HT-29 (cell line): ENCODE data around the gene SPTSSB. TPM values are rescaled to one million over a fixed set of nuclear protein-coding genes. Genes with fewer than 3 reads are reported as not detected.
A peak's percentile ranks its signal among the peaks of the same experiment; 100 is the strongest.

Experiments used
- DNase-seq: peaks from one replicate; pipeline ENCODE4 v3.0.0-alpha.2; 2015; ENCODE audit warnings: low spot score
- total RNA-seq: library from RNA; depleted of rRNA; stranded (reverse); fragments of >200 nt; shearing (Covaris generic); gene quantifications from 2 replicates; pipeline ENCODE4 v1.2.3, GENCODE V29; 2014

The SPTSSB gene
- total RNA-seq, 1 experiment from 2014 or later: 0.33 TPM

DNA sequence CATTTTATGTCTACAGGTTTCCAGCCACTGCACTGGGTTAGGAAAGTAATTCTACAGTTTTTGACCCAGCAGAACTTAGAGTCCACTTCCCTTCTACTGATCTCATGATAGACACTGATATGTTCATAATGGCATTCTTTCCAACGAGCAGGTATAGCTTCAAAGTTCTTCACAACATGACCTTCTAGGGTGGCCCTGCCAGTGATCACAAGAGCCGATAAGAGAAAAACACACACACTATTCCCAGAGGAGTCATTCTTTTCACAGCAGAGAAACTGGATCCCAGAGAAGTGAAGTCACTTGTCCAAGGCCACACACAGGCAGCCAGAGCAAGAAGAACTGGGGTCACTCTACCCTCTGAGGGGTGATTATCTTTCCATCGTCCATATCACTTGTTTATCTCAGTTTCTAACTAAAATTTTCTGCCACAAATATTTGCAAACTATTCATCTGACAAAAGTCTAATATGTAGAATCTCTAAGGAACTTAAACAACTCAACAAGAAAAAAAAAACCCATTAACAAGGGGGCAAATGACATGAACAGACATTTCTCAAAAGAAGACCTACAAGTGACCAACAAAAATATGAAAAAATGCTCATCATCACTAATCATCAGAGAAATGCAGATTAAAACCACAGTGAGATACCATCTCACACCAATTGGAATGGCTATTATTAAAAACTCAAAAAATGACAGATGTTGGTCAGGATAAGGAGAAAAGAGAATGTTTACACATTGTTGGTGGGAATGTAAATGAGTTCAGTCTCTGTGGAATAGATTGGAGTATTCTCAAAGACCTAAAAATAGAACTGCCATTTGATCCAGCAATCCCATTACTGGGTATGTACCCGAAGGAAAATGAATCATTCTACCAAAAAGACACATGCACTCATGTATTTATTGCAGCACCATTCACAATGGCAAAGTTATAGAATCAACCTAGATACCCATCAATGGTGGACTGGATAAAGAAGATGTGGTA lies 31.5 kb downstream of the SPTSSB start:
- DNase-seq: no peak

DNA sequence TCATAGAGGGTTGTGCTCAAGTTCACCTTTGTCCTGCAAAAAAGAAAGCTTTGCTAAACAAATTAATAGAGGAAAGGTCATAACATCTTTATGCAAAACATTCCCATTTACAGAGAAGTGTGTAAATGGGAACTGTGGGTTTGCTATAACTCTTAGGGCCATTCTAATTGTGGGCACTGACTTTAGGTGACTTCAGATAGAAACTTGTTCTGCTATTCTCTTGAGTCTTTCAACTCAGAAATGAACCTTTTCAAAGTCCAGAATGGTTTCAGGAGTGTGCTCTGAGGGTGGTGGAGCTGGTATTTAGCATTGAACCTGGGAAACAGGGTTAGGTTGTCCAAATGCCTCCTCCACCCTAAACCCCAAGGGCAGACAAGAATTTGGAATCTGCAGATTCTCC lies 34.0 kb downstream of the SPTSSB start:
- no peak for DNase-seq

DNA sequence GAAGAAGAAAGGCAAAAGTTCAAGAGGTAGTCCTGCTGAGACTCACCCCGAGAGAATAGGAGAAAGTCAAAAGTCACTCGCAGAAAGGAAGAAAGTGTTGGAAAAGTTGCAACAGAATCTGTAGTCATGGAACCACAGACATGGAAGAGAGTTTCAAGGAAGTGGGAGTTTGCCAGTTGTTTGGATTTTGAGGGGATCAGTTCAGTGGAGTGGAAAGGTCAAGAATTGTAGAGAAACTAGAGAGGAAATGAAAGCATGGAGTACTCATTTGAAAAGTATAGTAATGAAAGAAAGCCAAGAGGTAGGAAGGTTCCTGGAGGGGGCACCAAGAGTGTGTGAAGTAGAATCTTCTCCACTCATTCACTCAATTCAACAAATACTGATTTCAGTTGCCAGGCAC lies 34.7 kb downstream of the SPTSSB start:
- no peak for DNase-seq

DNA sequence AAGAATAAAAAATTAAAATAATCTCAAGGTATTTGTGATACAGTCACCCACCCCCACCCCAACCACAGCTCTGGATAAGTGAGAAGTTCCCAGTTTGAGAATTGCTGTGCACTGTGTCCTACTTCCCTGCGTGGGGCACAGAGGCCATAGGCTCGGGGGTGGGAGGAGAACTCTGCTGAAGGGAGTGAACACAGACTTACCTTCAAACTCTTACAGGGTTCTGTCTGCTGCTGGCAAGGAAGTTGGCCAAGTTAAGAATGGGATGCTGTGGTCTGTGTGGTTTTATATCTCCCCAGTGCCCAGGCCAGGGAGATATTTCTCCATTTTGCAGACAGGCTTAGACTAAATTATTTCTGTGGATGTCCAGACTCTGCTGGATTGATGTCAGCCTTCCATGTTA lies 37.6 kb downstream of the SPTSSB start:
- no peak for DNase-seq

DNA sequence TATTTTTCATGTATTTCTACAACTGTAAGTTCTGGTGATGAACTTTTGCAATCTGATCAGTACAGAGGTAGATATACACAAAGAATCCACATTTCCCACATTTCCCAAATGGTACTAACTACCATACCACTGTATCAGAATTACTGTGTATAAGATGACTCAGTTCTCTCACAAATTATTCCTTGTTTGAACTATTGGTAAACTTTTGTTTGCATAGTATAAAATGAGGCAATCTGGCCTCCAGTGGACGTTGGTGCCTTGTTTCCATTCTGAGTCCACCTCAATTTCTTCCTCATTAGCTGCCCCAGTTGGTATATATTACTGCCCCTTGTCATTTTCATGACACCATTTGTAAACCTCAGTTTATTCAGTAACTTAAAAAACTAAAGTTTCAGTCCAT lies 38.5 kb downstream of the SPTSSB start:
- peak; percentile 10 for DNase-seq

DNA sequence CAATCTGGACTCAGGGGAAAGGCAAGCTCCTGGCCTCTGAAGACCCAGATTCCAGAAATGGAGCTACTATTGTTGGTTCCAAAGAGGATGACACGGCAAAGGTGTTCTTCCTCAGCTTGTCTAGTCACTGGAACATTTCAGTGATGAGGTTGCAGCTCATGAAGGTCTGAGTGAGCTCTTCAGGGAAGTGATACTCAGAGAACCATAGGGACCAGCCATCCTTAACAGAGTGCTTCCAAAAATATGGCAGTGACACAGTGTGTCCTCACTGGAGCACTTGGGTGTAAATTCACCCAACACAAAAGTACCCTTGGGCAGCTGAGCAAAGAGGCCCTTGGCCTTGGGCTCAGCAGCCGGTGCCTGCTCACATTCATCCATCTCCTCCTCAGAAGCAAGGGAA lies 46.3 kb downstream of the SPTSSB start:
- DNase-seq: no peak

DNA sequence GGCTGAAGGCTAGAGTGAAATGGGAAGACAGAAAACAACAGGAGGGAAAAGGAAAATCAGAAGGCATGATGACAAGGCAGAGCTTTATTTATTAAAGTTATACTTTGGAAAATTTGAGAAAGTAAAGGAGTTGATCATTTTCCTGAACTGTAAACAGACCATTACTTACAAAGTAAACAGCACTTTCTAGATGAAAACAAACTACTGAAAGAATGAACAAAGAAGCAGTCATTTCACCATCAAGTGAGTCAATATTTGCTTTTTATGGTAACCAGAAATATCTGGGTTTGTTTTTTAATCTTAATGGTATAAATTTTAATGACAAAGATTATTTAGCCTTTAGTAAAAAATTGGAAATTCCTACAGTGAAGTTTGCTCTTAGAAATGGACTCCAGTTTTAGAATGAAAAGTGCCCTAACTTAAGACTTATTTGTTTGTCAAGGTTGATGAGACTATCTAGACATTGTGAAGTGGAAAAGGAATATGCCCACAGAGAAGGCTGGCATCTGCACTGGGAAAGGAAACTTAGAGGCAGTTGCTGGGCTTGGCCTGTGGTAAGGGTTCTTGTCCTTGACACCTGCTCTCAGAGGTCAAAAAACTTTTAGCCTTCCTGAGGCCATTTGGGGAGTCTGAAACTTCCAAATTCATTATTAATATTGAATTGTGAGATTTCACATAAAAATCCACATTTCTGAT lies 47.2 kb downstream of the SPTSSB start:
- peak; percentile 48 for DNase-seq

DNA sequence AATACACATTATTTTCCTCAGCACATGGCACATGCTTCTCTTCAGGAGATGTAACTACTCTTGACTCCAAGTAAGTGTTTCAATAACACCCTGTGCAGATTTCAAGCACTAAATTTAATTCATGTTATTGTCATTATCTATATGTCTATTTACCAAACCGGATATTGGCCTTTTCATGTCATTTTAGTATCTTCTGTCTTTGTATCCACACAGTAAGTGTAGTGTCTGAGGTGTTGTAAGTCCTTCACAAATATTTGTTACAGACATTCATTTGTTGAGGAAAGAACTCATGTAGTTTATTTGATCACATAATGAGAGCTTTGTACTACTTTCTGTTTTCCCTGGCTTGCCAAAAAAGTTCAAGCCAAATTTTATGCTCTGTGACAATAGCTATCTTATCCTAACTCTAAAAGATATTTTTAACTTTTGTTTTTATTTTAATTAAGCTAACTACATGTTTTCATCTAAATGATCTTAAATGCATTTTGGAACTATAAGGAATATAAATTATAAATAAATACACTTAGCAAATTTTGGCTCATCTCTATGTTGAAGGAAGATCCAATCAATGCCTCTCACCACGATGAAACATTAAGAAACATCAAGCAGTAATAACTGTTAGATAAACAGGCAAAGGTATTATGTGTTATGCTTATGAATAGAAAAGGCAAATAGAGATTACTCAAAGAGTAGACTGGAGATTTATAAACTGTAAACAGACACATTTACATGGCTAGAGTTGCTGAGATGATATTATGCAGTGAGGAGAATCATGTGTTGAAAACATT lies 48.3 kb downstream of the SPTSSB start:
- DNase-seq: no peak

DNA sequence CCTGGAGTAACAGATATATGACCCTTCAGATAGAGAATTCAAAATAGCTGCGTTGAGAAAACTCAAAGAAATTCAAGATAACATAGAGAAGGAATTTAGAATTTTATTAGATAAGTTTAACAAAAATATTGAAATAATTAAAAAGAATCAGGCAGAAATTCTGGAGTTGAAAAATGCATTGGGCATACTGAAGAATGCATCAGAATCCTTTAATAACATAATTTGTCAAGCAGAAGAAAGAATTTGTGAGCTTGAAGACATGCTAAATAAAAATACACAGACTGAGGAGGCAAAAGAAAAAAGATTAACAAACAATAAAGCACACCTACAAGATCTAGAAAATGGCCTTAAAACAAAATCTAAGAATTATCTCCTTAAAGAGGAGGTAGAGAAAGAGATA lies 50.5 kb downstream of the SPTSSB start:
- DNase-seq: no peak

DNA sequence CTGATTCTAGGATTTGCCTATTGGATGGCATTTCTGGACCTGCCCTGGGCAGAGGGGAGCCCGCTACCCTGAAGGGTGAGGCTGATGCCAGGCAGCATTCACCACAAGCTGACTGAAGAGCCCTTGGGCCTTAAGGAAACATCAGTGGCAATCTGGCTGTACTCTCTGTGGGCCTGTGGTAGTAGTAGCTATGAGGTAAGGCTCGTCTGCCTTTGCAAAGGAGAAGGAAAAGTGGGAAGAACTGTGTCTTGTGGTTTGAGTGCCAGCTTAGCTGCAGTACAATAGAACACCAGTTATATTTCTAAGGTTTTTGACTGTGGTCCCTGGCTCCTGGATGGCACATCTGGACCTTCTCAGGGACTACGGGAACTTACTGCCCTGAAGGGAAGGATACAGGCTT lies 51.5 kb downstream of the SPTSSB start:
- DNase-seq: no peak

DNA sequence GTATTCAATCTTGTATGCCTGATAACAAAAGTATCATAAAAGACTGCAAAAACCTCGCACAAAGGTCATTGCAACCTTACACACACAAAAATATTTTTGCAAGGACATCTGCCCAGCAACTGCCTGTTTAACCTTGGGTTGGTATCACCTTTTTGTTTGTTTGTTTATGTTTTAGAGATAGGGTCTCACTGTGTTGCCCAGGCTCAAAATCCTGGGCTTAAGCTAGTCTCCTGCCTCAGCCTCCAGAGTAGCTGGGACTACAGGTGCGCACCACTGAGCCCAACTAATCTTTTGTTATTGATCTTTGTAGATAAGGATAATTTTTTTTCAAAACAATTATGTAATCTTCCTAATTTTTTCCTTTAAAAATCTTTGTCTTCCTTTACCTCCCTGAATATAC lies 54.2 kb downstream of the SPTSSB start:
- DNase-seq: no peak

DNA sequence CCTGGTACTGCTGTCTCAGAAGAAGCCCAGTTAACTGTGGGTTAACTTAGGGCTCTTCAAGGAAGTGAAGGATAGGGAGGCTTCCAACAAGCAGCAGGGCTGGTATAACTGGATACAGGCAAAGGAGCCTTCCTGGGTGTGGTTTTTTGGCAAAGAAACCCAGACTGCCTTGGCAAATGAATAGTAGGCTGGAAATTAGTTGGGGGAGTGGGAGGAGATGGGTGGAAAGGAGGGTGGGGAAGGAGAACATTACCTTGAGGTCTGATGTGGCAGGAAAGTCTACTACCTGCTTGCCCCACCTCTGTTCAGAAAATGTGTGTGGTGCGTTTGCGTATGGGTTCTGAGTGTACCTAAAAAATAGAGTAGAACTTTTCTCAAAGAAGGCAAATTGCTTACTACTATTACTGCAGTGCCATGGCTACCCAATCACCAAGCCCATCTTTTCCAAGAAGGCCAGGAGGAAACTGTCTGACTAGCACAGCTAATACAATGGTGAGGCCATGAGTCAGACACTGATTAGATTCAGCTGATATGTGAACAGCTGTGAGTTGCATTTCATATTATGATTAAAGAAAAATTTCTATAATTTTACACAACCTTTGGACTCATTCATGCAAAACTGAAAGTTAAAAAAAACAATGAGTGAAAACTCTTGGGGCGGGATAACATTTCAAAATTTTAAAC lies 55.2 kb downstream of the SPTSSB start:
- peak; percentile 80 for DNase-seq

DNA sequence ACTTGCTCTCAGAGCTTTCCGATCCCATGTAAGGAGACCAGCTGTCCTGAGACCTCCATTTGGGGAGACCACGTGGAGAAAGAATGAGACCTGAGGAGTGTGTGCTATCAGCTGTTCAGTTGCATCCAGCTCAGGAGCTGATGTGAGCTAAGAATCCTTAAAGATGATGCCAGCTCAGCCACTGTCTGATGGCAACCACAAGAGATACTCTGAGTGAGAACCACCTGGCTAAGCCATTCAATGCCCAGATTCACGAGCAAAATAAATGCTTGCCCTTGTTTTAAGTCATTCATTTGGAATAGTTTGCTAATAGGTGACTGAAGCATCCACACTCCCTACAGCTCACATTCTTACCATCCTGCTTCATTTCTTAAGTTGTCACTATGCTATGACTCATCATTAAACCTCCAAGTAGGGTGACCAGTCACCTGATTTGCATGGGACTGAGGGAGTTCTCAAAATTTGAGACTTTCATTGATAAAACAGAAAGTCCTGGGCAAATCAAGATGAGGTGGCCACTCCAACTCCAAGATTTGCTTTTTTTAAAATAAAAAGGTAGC lies 56.4 kb downstream of the SPTSSB start:
- peak; percentile 22 for DNase-seq

DNA sequence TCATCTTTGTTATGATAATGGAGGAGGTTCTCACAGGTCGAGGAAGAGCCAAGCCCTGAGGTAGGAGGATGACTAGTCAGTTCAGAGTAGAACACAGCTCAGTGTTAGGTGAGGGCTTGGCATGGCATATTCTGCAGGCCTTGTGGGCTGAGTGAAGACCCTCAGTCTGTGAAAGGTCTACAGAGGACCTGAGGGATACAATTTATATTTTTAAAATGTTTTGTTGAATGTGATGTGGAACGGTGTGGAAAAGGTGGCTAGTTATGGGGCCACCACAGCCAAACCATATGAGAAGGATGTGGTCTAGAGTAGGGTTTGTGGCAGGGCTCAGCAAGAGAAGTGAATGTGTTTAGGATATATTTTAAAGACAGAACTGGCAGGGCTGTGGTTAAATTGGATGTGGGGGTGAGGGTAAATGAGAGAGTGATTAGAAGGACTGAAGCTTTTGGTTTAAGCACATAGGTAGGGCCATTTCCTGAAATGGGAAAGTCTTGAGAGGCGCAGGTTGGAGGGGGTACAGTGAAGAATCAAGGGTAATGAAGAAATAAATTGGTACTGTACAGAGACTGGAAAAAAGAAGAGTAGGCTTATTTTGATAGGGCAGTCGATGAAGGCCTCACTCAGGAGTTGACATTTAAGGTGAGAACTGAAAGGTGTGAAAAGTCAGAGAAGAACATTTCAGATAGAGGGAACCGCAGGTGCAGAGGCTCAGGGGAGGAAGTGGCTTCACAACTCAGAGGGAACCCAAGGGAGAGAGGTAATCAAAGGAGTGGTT lies 60.5 kb downstream of the SPTSSB start:
- DNase-seq: no peak

DNA sequence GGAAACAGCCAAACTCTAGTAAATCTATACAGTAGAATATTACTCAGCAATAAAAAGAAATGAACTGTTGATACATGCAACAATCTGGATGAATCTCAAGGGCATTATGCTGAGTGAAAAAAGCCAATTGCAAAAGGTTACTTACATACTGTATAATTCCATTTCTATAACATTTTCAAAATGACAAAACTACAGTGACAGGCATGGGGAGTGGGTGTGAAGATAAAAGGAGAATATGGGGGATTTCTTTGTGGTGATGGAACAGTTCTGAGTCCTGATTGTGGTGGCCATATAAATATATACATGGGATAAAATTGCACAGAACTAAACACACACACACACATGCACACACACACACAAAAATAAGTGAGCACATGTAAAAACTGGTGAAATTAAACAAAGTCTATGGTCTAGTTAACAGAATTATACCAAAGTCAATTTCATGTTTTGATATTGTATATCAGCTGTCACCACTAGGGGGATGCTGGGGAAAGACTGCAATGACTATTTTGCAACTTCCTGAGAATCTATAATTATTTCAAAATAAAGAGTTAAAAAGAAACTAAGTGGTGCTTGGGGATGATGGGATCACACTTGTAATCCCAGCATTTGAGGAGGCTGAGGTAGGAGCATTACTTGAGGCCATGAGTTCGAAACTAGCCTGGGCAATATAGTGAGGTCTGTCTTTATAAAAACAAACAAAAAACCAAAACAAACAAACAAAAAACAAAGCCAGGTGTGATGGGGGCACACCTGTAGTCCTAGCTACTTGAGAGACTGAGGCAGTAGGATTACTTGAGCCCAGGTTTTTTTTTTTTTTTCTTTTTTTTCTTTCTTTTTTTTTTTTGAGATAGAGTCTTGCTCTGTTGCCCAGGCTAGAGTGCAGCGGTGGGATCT lies 66.0 kb downstream of the SPTSSB start:
- peak; percentile 45 for DNase-seq

DNA sequence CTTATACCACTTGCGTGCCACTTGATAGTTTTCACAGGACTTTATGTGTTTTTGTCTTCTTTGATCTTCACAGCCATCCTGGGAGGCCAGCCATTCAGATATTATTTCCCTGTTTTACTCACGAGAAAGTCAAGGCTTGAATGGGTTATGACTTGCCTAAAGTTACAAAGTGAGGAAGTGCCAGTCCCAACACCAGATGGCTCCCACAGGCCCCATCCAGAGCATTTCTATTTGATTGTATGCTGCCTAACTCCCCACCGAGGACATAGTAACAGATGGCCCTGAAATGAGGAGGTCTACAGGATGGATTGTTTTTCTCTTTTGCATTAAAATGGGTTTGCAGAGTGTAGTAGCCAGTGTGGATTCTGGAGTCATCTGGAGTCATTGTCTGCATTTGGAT lies 74.5 kb downstream of the SPTSSB start:
- DNase-seq: no peak

DNA sequence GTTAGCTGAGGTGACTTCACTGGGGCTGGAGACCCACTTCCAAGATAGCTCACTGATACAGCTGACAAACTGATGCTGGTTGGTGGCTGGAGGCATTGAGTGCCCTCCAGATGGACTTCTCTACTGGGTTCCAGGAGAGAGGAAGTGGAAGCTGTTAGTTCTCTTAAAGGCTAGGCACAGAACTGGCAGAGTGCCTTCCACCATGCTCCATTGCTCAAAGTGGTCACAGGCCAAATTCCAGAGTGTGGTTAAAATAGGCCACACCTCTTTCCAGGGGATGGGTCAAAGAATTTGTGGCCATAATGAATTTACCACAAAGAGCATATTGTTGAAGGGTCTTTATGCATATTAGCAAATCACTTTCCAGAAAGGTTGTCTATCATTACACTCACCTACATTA lies 76.0 kb downstream of the SPTSSB start:
- no peak for DNase-seq
